HUES48 (cell line): ENCODE data around the gene BID.
"Not testable (repeated sequence)": the region's sequence is repeated elsewhere in the genome, so short reads cannot be mapped to it uniquely, and the experiment has no call there.

Experiments
- H3K27ac ChIP-seq: one replicate; pipeline ENCODE4 v1.7.0; 2013; ENCODE audit warnings: low read depth, low read length, inconsistent platforms
- H3K27me3 ChIP-seq: 2 replicates; pipeline ENCODE4 v1.6.1; 2013; ENCODE audit warnings: mild to moderate bottlenecking, low read length; ENCODE audit not compliant: control insufficient read depth, insufficient read depth
- H3K36me3 ChIP-seq: 2 replicates; pipeline ENCODE4 v1.6.1; 2013; ENCODE audit warnings: low read length; ENCODE audit not compliant: control insufficient read depth, insufficient read depth
- H3K4me1 ChIP-seq: 2 replicates; pipeline ENCODE4 v1.6.1; 2013; ENCODE audit warnings: mild to moderate bottlenecking, low read length; ENCODE audit not compliant: control insufficient read depth, insufficient read depth
- H3K4me3 ChIP-seq: 2 replicates; pipeline ENCODE4 v1.5.1; 2013; ENCODE audit warnings: mild to moderate bottlenecking, low read depth, low read length
- H3K9ac ChIP-seq: 2 replicates; pipeline ENCODE4 v1.6.1; 2013; ENCODE audit warnings: mild to moderate bottlenecking, low read depth, low read length, moderate library complexity
- H3K9me3 ChIP-seq: 2 replicates; pipeline ENCODE4 v1.6.1; 2013; ENCODE audit warnings: low read length; ENCODE audit not compliant: control insufficient read depth, insufficient read depth

Gene BID

GRCh38 chr22:17705951-17706900 lies 68.0 kb downstream of the BID start:
- peaks cover 13% of the 10 kb centered on the region for H3K36me3 ChIP-seq
- H3K9ac ChIP-seq, result peak overlapping the region; percentile 64
- no peaks in the 10 kb centered on the region for H3K9me3 ChIP-seq
- no peak overlapping the region for H3K4me3 ChIP-seq
- H3K4me1 ChIP-seq, result peaks cover 2% of the 10 kb centered on the region; the same call in 1 of the 2 replicates
- H3K27me3 ChIP-seq, result no peaks in the 10 kb centered on the region
- H3K27ac ChIP-seq, result peak overlapping the region; percentile 52

DNA sequence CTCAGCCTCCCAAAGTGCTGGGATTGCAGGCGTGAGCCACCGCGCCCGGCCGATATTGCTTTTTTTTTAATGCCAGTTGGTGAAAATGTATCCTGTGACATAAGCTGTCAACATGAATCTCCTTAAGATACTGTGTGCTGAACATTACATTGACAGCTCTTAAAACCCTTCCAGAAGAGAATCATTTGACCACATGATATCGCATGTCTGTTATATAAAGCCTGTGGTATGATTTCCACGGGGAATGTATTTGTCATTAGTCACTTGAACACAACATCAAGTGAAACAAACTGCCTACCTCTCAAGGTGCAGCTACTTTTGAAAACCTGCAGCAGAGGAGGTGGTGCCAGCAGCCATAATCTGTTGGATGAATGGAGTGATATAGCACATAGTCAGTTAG lies 68.7 kb downstream of the BID start:
- Histone ChIP-seq H3K4me1 (peaks cover 9% of the 10 kb centered on the region), H3K27ac (no peak overlapping the region), H3K9me3 (no peaks in the 10 kb centered on the region), H3K9ac (no peak overlapping the region), H3K4me3 (no peak overlapping the region), H3K27me3 (no peaks in the 10 kb centered on the region), H3K36me3 (peaks cover 13% of the 10 kb centered on the region)

- no peak overlapping the region for H3K4me3 ChIP-seq
- peaks cover 13% of the 10 kb centered on the region for H3K36me3 ChIP-seq
- H3K9me3 ChIP-seq, result no peaks in the 10 kb centered on the region
- H3K4me1 ChIP-seq, result peaks cover 23% of the 10 kb centered on the region
- no peak overlapping the region for H3K27ac ChIP-seq
- no peaks in the 10 kb centered on the region for H3K27me3 ChIP-seq
- H3K9ac ChIP-seq, result no peak overlapping the region
Observed at GRCh38 chr22:17703811-17704210, 70.5 kb downstream of the BID start.

DNA sequence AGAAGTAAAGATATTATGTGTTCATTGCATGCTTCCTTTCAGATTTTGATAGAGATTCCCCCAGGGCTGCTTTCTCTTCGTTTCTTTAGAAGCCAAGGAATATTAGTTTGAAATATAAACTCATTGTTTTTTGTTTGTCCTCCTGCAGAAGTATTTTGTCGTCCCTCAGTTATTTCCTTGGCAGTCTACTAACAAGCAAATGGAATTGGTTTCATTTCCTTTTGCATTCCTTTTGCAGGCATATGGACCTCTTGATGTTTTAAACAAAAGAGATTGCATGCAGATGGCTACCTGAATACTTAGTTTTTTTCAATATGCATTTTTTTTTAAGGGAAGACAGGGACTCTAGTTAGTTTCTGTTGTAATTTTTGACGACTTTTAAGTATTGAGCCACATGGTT lies 73.5 kb downstream of the BID start:
- peak overlapping the region; percentile 77 for H3K27ac ChIP-seq
- peaks cover 22% of the 10 kb centered on the region for H3K36me3 ChIP-seq
- peaks cover 23% of the 10 kb centered on the region for H3K4me1 ChIP-seq
- no peaks in the 10 kb centered on the region for H3K27me3 ChIP-seq
- no peak overlapping the region for H3K9ac ChIP-seq
- H3K4me3 ChIP-seq, result no peak overlapping the region; the same call in 1 of the 2 replicates
- no peaks in the 10 kb centered on the region for H3K9me3 ChIP-seq

DNA sequence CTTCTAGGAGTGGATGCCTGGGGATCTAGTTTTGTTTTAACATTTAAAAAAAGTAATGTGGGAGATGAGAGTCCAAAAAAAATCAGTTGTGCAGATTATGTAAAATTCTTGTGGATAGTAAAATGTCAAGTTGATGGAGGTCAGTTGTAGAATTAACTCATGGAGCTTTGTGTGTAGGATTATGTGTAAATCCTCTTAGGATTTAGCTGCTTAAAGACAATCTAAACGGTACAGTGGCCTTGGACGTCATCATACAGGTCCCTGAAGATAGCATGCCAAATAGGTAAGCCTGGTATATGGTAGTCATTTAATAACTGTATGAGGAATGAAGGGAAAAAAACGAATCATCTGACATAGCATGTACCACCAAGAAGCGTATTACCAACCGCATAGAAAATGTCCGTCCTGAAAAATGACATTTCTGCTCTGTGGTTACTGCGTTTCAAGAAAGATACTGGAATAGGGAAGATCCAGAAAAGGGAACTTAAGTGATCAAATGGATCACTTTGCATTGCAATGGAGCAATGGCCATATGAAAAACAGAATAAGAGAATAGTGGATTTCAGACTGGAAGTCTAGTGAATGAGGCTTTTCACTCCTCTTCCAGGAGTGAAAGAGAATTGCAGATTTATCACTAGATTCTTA lies 74.5 kb downstream of the BID start:
- Histone ChIP-seq H3K27me3 (no peaks in the 10 kb centered on the region), H3K9me3 (no peaks in the 10 kb centered on the region), H3K4me3 (peak overlapping the region; percentile 3; the same call in 1 of the 2 replicates), H3K27ac (peak overlapping the region; percentile 77), H3K4me1 (peaks cover 23% of the 10 kb centered on the region), H3K36me3 (peaks cover 27% of the 10 kb centered on the region), H3K9ac (no peak overlapping the region)

DNA sequence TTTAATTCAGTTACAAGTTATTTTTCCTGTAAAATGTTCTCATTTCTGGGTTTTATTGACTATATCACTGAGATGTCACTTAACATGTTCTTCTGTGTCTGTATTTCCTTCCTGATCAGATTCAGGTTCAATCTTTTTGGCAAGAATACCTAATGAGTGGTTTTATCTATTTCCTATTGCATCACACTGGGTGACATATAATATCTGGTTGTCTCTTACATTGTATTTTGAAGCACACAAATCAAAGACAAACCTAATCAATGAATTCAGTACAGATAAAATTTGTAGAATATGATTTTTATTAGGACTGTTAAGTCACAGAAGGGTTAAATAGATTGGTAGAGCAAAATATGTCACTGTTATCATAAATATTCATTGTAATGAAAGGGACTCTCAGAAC lies 75.3 kb downstream of the BID start:
- Histone ChIP-seq H3K4me3 (no peak overlapping the region), H3K27ac (no peak overlapping the region), H3K4me1 (peaks cover 23% of the 10 kb centered on the region), H3K27me3 (no peaks in the 10 kb centered on the region), H3K36me3 (peaks cover 28% of the 10 kb centered on the region), H3K9ac (no peak overlapping the region), H3K9me3 (no peaks in the 10 kb centered on the region)

GRCh38 chr22:17698276-17698675 lies 76.0 kb downstream of the BID start:
- H3K9me3 ChIP-seq, H3K27me3 ChIP-seq, H3K9ac ChIP-seq, H3K27ac ChIP-seq, H3K4me3 ChIP-seq: not testable (repeated sequence)
- Histone ChIP-seq H3K4me1 (peaks cover 23% of the 10 kb centered on the region), H3K36me3 (peaks cover 23% of the 10 kb centered on the region)

DNA sequence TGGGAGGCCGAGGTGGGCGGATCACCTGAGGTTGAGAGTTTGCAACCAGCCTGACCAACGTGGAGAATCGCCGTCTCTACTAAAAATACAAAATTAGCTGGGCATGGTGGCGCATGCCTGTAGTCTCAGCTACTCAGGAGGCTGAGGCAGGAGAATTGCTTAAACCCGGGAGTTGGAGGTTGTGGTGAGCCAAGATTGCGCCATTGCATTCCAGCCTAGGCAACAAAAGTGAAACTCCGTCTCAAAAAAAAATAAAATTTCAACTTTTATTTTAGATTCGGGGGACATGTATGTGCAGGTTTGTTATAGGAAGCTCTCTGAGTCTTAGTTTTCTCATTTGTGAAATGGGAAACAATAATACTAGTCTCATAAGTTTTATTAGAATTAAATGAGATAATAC lies 77.1 kb downstream of the BID start:
- peaks cover 23% of the 10 kb centered on the region for H3K4me1 ChIP-seq
- not testable (repeated sequence) for H3K9me3 ChIP-seq, H3K4me3 ChIP-seq, H3K27ac ChIP-seq, H3K27me3 ChIP-seq, H3K9ac ChIP-seq
- H3K36me3 ChIP-seq, result peaks cover 19% of the 10 kb centered on the region

DNA sequence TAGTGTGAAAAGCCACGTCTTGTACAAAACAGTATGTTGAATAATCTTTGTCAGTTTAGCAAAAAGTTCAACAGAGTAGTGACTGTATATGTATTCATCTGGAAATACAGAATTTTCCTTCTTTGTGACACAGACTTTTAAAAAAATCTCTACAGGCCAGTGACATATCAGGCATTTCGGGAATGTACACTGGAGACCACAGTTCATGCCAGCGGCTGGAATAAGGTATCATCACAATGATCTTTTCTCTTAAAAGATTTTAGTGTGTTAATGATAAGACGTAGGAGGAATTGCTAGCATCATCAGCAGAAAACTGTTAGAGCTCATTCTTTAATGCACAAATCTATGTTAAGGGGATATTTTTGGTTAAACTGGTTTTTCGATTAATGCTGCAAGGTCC lies 78.3 kb downstream of the BID start:
- Histone ChIP-seq H3K9me3 (no peaks in the 10 kb centered on the region), H3K4me3 (no peak overlapping the region), H3K4me1 (peaks cover 18% of the 10 kb centered on the region), H3K36me3 (peaks cover 20% of the 10 kb centered on the region), H3K27me3 (no peaks in the 10 kb centered on the region), H3K9ac (no peak overlapping the region), H3K27ac (no peak overlapping the region)

- Histone ChIP-seq H3K4me3 (no peak overlapping the region), H3K4me1 (peaks cover 6% of the 10 kb centered on the region; the same call in 1 of the 2 replicates), H3K9me3 (no peaks in the 10 kb centered on the region), H3K9ac (no peak overlapping the region), H3K36me3 (peaks cover 20% of the 10 kb centered on the region), H3K27me3 (no peaks in the 10 kb centered on the region), H3K27ac (no peak overlapping the region)
Observed at GRCh38 chr22:17694752-17695151, 79.5 kb downstream of the BID start.

DNA sequence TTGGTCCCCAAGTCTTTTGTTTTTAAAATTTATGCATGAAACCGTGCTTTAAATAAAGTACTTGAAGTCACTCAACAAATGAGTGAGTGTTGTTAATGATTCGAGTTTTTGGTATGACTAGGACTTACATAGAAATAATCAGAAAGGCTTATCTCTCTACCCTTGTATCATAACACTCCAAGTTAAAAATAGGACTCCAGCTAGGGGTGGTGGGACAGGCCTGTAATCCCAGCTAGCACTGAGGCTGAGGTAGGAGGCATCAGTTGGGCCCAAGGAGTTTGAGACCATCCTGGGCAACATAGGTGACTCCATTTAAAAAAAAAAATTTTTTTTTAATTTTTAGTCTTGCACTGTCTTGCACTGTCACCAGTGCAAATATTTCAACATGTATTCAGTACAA lies 80.1 kb downstream of the BID start:
- no peak overlapping the region for H3K27ac ChIP-seq
- H3K9ac ChIP-seq, result no peak overlapping the region
- peaks cover 21% of the 10 kb centered on the region for H3K36me3 ChIP-seq
- H3K27me3 ChIP-seq, result no peaks in the 10 kb centered on the region
- peaks cover under 1% of the 10 kb centered on the region; the same call in 1 of the 2 replicates for H3K4me1 ChIP-seq
- H3K4me3 ChIP-seq, result no peak overlapping the region
- H3K9me3 ChIP-seq, result no peaks in the 10 kb centered on the region
